Measurements from ENCODE around the gene PDZD7. TPM values are rescaled to one million over a fixed set of nuclear protein-coding genes. Genes with fewer than 3 reads are reported as not detected.
"Not testable (repeated sequence)": the region's sequence is repeated elsewhere in the genome, so short reads cannot be mapped to it uniquely, and the experiment has no call there.

PDZD7 gene
- total RNA-seq, 1 experiment from 2014 or later, result 5.0 TPM

DNA sequence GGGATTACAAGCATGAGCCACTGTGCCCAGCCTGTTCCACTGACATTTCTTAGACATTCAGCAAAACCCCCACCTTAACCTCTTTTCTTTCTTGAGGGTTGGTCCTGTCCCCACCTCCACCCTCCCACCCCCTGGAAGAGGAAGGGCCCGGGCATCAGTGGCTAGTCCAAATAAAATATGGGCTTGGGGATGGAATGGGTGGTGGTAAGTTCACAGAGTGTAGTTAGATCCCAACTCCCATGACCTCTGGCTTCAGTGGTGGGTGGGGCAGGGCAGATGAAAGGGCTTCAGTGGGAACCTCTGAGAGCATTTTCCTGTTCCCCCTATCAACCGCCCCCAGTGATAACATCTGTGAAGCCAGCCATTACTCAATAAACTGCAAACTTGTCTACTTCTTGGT is 9.9 kb upstream of the PDZD7 start:
- no peak for DNase-seq (ENCODE audit: low spot score)

DNA sequence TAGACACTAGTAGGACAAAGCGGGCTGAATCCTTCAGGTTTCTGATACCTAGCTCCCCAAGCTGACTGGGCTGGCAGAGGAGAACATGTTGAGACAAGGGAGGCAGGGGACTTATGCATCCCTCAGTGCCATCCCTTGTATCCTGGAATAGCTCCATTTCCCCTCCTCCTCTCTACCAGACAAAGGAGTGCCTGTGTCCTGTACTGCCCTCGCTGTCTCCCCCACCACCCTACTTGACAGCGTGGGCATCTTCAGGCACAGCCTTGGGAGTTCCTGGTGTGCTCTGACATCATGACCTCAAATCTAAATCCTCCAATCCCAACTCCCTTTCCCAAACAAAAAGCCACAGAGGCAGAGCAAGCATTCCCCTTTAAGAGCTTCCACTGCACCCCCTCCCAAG is 9.1 kb upstream of the PDZD7 start:
- DNase-seq (ENCODE audit: low spot score), result no peak

DNA sequence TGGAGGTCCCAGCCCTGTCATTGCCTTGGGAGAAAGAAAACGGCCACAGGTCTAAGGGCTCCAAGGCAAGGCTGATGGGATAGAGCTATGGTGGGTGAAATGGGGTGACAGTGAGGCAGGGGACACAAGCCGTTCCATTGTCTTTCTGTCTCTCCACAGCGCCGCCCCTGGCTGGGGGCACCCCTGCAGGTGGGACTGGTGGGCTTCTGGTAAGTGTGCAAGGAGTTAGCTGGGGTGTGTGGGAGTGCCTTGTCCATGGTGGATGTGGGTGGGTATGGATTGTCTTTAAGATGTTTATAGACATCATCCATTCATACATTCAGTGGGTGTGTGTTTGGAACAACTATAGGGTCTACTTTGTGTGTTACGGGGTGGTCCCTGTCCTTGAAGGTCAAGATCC is 7.6 kb upstream of the PDZD7 start:
- no peak for DNase-seq (ENCODE audit: low spot score)

DNA sequence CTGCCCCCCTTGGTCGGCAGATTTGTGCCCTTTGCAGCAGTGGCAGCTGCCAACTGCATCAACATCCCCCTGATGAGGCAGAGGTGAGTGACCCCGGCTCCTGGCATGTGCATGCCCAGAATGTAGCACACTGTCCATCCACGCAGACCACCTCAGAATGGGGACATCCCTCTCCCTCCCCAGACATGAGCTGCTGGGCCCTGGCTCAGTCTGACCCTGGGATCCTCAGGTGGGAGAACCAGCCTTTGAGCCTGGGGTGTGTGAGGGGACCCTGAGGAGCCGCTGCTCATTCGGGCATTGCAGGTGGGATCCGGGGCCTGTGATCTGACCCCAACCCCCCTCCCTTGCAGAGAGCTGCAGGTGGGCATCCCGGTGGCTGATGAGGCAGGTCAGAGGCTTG is 5.8 kb upstream of the PDZD7 start:
- no peak for DNase-seq (ENCODE audit: low spot score)

DNA sequence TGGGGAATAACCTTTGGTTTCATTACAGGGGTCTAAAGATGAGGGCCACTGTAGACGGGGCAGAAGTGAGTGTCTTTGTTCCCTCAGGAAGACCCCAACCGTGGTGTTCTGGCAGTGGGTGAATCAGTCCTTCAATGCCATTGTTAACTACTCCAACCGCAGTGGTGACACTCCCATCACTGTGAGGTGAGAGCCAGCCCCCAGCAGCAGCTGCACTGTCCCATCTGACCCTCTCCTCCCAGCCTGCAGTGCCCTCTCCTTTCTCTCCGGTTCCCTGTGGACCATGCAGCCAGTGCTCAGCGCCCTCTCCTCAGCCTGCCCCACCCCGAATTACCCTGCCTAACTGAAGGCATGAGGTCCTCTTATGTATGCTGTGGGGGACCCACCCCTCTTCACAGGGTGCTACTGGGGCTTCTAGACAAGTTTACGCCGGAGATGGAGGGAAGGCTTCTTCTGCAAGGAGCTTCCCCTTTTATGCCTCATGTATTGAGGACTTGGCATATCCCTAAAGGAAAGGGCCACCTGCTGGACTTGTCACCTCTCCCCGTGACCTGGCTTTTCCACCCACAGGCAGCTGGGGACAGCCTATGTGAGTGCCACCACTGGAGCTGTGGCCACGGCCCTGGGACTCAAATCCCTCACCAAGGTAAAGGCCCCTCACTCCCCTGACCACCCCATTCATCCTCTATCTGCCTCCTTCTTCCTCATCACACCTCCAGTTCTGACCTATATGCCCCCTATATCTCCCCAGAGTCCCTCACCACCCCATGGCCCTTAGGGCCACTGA is 5.2 kb upstream of the PDZD7 start:
- DNase-seq (ENCODE audit: low spot score), result no peak

DNA sequence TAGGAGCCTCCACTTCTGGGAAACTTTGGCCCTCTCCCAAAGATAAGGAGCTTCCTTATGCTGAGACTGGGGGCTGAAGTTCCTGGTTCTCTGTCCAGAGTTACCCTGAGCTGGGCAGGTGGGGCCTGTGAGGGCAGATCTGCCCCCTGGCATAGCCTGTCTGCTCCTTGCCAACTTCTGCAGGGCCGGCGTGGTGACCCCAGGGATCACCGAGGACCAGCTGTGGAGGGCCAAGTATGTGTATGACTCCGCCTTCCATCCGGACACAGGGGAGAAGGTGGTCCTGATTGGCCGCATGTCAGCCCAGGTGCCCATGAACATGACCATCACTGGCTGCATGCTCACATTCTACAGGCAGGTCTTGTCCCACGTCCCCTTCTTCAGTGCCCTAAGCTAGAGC is 4.4 kb upstream of the PDZD7 start:
- DNase-seq (ENCODE audit: low spot score), result no peak

DNA sequence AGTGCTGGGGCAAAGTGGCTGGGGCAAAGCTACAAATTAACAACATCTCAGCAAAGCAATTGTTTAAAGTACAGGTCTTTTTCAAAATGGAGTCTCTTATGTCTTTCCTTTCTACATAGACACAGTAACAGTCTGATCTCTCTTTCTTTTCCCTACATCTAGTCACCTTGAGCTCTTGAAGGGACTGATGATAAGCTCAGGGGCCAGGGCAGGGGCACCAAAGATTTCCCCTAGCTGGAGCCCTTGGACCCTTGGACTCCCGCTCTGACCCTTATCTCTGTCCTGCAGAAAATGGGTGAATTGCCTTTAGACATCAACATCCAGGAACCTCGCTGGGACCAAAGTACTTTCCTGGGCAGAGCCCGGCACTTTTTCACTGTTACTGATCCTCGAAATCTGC is 3.5 kb upstream of the PDZD7 start:
- DNase-seq (ENCODE audit: low spot score), result not testable (repeated sequence)

DNA sequence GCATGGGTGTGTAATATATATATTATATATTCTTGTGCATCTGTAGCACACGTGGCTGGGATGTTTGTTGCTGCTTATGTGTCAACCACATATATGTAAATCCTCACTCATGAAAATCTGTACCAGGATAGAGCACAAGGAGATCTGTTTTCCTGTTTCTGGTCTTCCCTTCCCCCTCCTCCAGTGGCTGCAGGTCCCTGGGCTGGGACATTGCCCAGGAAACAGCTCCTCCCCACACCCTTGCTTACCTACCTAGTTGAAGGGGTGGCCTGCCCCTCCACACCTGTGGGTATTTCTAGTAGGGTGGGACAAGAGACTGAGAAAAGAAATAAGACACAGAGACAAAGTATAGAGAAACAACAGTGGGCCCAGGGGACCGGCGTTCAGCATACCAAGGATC is 2.3 kb upstream of the PDZD7 start:
- DNase-seq (ENCODE audit: low spot score), result no peak

DNA sequence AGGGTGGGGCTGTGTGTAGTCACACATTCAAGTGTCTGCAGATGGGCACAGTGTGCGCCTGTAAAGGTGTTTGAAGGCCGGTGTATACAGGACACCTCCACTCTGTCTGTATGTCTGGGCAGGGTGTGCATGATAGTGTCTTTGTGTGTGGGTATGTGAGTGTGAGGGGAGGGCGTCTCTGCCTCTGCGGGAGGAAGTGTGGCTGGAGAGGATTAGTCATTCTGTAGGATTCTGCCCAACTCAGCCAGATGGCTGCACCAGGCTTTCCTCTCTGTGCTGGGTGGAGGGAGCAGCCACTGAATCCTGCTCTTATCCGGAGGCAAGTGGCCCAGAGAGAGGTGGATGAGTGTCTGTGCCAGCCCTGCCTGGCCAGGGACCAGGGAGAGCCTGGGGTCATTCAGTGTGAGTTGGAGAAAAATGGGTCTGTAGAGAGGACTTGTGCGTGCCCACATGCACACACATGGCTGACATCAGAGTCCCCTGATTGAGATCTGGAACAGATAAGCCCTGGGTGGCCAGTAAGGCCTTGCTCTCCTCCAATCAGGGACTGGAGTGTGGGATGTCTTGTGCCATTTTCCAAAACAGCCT is 1.8 kb upstream of the PDZD7 start:
- DNase-seq (ENCODE audit: low spot score), result peak; percentile 95

DNA sequence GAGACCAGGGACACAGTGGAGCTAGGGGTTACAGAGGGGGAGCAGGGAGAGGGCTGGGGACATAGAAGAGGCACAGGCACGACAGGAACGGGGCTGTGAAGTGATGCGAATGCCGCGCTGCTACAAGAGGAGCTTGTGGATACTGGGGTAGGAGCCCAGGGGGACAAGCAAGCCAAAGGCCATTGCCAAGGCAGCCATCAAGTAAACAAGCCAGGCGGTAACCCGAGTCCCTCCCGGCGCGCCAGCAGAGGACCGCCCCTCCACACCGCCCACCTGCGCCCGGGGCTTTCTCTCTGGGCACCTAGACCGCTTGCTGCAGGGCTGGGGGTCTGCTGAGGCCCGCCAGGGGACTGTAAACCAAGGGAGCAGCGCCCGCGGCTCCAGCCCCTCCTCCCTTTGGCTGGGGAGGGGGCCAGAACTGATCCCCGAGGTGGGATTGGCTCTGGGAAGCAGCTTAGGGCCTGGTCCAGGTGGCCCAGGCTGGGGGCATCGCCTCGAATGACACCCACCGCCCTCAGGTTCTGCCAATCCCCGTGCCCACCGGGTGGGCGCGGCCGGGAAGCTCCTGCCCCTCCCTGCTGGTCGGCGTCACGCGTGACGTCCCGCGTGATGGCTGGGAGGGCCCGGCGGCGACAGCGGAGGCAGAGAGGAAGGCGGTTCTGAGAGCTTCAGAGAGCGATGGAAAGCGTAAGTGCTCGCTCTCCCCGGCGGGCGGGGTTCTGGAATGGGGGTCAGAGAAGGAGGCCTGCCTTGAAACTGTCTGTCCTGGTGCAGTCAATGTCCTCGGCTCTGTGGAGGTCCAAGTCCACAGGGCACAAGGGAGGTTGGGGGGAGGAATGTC is 1.1 kb upstream of the PDZD7 start:
- peak; percentile 65 for DNase-seq (ENCODE audit: low spot score)

DNA sequence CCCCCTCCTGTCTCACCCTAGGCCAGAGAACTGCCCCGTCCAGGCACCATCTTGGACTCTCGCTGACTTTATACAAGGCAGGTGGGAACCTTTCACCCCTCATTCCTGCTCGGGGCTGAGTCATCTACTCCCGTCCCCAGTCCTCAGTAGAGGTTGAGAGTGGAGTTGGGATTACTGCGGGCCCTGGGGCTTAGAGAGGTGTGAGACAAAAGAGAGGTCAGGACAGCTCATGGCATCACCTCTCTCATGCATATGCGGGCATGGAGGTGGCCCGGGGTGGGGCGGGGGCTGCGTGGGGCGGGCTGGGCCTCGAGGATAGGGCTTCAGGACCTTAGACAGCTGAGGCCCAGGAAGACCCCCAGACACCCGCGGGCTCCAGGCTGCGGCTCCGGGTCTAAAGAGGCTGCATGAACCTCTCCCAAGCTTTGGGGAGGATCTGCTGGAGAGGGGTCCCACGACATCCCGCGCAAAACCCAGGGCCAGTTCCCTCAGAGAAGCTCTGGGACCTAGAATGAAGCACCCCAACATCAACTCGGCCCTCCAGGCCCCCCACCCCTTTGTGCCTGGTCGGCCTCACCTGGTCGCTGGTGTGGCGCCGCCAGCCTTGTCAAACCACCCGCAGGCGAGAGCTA is 317 bp downstream of the PDZD7 start:
- no peak for DNase-seq (ENCODE audit: low spot score)

DNA sequence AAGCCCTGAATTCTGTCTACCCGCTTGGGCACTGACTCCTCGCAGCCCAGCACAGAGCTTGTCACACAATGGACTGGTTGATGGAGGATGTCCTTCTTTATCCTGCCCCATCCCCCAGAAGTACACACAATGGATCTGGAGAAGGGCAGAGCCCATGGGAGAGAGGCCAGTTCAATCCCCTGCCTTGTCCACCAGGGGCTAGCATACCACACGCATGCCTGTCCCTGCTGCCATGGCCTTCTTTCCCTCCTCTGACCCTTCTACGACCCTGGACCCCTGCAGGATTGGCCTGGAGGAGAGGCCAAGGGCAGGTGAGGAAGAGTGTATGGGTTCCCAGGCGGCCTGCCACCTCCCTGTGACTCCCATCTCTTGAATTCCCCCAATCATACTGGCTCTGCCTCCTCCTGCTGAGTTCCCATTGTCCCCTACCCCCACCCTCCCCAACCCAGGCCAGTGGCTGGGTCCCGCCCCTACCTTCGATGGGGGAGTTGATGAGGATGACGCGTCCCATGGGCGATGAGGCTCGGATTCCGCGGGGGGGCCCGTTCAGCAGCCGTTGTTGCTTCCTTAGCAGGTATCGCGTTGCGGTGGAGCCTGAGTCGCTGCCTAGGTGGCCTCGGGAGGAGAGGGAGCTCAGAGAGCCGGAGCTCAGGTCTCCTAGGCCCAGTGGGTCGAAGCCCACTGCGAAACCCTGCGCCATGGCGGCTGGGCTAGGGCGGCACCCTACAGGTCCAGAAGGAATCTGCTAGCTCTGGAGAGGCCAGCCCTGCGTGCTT is 1.2 kb downstream of the PDZD7 start:
- no peak for DNase-seq (ENCODE audit: low spot score)

DNA sequence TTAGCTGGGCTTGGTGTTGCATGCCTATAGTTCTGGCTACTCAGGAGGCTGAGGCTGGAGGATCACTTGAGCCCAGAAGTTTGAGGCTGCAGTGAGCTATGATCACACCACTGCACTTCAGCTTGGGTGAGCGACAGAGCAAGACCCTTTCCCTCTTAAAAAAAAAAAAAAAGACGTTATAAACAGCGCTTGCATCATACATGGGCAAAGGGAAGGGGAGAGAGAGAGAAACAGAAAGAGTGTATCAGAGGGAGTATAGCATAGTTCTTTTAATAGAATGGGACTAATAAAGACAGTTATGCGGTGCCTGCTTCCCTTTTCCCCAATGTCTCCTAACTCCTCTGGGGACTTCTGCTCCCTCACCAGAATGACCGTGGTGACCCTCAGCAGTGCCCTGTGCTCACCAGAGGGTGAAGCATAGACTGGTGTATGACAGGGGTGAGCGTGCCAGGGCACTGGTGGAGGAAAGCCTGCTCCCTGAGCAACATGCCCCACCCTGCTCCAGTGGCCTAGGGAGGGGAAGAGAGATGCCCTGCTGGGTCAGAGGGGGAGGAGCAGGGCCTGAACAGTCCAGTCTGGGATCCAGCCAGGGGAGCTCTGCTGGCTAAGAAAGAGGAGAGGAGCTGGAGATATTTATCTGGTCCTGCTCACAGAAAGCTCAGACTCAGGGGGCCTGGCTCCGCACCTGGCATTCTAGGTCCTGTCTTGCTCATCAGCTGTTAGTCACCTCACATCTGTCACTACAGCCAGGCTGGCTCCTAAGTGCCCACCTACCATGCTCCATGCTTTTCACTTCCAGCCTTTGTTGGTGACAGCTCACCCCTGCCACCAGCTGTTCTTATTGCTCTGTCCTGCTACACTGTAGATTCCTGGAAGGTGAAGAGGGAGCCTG is 2.2 kb downstream of the PDZD7 start:
- DNase-seq (ENCODE audit: low spot score), result peak; percentile 45

DNA sequence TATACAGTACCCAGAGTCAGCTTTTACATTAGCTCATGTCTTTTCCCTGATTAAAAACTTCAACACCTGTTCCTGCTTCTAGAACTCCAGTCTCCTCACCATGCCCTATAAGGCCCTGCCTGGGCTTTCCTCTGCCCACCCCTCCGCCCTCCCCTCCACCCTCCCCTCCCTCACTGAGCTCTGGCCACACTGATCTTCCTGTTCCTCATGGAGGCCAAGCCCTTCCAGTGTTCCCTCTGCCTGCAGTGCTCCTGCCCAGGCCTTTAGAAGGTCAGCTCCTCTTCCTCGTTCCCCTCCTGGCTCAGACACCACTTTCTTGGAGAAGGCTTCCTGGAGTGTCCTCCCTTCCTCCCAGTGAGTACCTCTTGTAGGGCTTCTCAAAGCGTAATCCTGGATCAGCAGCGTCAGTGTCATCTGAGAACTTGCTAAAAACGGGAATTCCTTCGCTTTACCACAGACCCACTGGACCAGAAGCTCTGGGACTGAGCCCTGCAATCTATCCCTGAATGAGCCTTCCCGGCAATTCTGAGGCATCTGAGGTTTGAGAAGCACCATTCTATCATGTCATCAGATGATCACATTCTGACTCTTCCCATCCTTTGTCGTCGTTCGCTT is 3.7 kb downstream of the PDZD7 start:
- DNase-seq (ENCODE audit: low spot score), result no peak

DNA sequence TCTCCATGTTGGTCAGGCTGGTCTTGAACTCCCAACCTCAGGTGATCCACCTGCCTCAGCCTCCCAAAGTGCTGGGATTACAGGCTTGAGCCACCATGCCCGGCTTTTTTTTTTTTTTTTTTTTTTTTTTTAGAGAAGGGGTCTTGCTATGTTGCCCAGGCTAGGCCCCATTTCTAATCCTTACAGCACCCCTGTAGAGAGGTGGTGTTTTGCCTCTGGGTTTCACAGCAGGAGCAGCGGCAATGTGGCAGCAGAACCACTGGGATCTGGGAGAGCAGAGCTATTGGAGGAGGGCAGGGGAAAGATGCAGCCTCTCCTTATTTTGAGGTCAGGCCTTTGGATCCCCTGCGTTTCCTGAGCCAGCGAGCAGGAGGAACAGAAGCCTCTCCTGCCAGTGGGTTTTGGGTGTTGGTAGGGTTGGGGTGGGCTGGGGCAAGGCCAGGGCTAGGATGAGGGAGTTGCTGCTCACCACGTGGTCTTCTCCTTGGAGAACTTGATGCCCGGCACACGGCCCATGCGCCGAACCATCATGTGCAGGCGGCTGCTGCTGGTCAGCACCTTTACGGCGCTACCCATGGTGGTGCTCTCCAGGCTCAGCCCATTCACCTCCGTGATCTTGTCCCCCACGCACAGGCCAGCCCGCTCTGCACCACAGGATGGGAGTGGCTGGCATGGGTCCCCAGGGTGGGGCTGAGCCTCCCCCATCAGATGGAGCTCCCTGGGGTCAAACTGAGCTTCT is 7.8 kb downstream of the PDZD7 start:
- no peak for DNase-seq (ENCODE audit: low spot score)

DNA sequence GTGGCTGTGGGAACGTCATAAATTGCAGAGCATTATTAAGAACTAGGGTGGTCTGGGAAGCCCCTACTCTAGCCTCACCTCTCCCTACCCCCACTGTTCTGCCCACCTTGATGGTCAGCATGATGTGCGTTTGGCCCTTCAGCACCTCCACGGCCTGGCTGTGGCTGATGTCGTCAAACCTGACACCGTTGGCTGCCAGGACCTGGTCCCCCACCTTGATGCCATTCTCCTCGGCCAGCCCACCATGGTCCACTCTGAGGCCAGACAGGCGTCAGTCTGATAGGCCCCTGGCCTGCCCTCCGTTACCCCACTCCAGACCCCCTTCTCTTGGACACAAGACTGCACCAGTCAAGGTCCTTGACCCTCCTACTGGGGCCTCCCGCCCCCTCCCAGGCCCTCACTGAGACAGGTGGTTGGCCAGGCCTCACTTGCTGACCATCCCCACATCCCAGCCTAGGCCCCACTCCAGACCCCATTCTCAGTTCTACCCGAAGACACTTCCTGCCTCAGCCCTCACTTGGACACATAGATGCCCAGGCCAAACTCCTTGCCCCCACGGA is 9.2 kb downstream of the PDZD7 start:
- no peak for DNase-seq (ENCODE audit: low spot score)

DNA sequence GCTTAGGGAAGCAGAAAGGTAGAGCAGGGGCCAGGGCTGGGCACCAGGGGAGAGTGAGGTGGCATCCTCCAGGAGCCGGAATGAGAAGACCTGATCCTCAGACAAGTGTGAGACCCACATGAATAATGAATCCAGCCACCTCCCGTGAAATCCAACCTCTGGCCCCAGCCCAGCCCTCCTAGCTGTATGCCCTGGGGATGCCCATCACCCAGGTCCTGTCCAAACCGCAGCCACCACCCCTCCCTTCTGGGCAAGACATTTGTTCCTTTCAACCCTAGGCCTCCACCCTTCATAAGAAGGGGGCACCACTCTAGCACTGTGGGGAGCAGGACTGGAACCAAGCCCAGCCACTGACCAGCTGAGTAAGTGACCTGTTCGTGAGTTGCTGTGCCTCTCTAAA is 9.7 kb downstream of the PDZD7 start:
- DNase-seq (ENCODE audit: low spot score), result no peak

DNA sequence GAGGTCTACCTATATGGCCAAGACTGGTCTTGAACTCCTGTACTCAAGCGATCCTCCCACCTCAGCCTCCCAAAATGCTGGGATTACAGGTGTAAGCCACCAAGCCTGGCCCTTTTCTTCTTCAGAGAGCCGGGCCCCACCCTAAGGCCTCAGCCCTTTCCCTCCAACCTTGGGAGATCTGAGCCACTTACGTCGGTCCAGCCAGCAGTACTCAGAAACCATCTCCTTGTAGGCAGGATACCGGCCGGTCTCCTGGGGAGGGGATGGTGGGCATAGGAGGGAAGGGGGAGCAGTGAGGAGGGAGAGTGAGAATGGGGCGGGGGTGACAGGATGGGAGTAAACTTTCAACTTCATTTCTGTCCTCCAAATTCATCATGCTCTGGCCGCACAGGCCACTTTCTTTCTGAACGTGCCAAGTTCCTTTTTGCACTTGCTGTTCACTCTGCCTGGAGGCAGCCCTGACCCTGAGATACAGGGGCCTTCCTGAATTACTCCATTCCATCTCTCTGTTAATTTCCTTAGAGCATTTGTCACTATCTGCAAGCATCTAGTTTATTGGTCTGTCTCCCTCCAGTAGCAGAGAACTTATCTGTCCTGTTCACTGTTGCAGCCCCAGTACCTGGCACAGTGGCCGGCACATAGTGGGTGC is 10.4 kb downstream of the PDZD7 start:
- DNase-seq (ENCODE audit: low spot score), result no peak

DNA sequence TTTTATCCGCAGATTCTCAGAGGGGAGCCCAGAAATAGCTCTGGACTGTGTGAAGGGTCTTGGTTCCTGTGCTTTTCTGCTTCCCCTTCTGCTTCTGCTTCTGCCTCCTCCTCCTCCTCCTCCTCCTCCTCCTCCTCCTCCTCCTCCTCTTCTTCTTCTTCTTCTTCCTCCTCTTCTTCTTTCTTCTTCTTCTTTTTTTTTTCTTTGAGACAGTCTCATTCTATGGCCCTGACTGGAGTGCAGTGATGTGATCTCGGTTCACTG is 11.6 kb downstream of the PDZD7 start:
- no peak for DNase-seq (ENCODE audit: low spot score)

Data from A172 (cell line).